ENCODE measurements around the gene STX8.

The STX8 gene

DNA sequence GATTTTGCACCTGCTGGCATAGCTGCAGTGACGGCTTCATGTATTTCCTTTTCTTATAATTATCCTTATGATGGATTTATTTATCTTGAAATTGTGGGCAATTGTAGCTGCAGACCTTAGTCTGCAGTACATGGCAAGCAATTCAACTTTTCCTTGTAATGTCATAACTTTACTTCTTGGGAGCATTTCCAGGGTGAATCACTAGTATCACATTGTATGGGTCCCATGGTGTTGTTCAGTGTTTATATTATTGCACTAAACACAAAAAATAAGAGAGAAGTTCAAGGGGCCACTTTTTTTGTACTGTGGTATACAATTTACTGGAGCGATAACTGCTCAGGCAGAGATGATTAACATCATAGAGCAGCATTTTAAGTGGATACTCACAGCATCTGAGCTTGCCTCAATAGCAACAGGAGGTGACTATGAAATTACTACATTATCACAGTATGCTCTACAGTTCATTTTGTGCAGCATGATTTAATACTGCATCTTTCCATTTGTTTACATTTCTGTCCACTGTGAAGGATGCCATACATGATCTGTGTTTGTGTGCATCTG, 169.5 kb downstream of the STX8 start:
- no peaks in the 10 kb centered on the region for H3K27me3 ChIP-seq (ENCODE audit: insufficient read depth, low read length)
- H3K4me1 ChIP-seq (ENCODE audit: control insufficient read depth in 1 of 2, insufficient read depth in 2 of 2, low read length in 2 of 2): peaks cover 0 to 8% of the 10 kb centered on the region in 2 experiments
- H3K4me2 ChIP-seq (ENCODE audit: low read length): no peak overlapping the region
- WGBS (ENCODE audit: extremely low coverage, insufficient coverage, insufficient read length): no CpG with 5 or more reads among the region's 2 CpGs
- no peak overlapping the region for H2BK12ac ChIP-seq (ENCODE audit: low read length)
- H2BK5ac ChIP-seq (ENCODE audit: low read depth, low read length, poor library complexity): no peak overlapping the region
- no peak overlapping the region for H2BK120ac ChIP-seq (ENCODE audit: insufficient read depth, low read length, poor library complexity)
- no peak overlapping the region for H3K4me3 ChIP-seq (ENCODE audit: low read depth, low read length)
- H2AK5ac ChIP-seq (ENCODE audit: low read length): no peak overlapping the region
- H3K4ac ChIP-seq (ENCODE audit: low read depth, low read length): no peak overlapping the region
- H3K9ac ChIP-seq (ENCODE audit: low read length): no peak overlapping the region
- H3K14ac ChIP-seq (ENCODE audit: low read length): no peak overlapping the region
- H3K36me3 ChIP-seq (ENCODE audit: control insufficient read depth in 1 of 2, insufficient read depth in 2 of 2, low read length in 2 of 2): no peaks in the 10 kb centered on the region
- no peak overlapping the region for H4K8ac ChIP-seq (ENCODE audit: low read depth, low read length)
- H4K12ac ChIP-seq (ENCODE audit: low read depth, low read length): no peak overlapping the region
- peaks cover 2% of the 10 kb centered on the region for H3K79me1 ChIP-seq (ENCODE audit: low read length)
- H3K18ac ChIP-seq (ENCODE audit: low read length): no peak overlapping the region
- H3K27ac ChIP-seq (ENCODE audit: low read depth, low read length): no peak overlapping the region
- no peak overlapping the region for H2AFZ ChIP-seq (ENCODE audit: insufficient read depth, low read length, poor library complexity)
- H3K23ac ChIP-seq (ENCODE audit: low read length): no peak overlapping the region
- no peak for DNase-seq
- H4K91ac ChIP-seq (ENCODE audit: low read depth, low read length): no peak overlapping the region
- no peaks in the 10 kb centered on the region for H3K9me3 ChIP-seq (ENCODE audit: insufficient read depth, low read depth, low read length)
- H3K79me2 ChIP-seq (ENCODE audit: control insufficient read depth, insufficient read depth, low read length, poor library complexity): no peaks in the 10 kb centered on the region

DNA sequence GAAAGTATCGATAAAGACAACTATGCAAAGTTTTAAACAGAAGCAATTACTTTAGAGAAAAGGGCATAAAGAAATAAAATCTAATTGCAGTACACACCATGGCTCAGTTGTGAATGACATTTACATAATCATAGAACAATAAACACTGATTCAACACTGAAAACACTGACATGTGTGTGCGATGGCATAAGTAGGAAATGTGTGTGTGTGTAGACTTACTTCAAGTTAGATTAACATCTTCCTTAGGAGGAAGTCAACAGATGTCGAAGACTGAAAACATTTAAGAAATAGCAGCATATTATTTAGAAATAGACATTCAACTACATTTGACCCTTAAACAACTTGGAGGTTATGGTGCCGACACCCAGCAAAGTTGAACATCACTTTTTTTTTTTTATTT, 172.4 kb downstream of the STX8 start:
- H3K79me1 ChIP-seq (ENCODE audit: low read length): peaks cover 2% of the 10 kb centered on the region
- H3K4me2 ChIP-seq (ENCODE audit: low read length): no peak overlapping the region
- no peak overlapping the region for H3K18ac ChIP-seq (ENCODE audit: low read length)
- H3K27me3 ChIP-seq (ENCODE audit: insufficient read depth, low read length): no peaks in the 10 kb centered on the region
- no peak overlapping the region for H3K27ac ChIP-seq (ENCODE audit: low read depth, low read length)
- H3K4me3 ChIP-seq (ENCODE audit: low read depth, low read length): no peak overlapping the region
- no peak for DNase-seq
- no peak overlapping the region for H2BK12ac ChIP-seq (ENCODE audit: low read length)
- no peak overlapping the region for H3K23ac ChIP-seq (ENCODE audit: low read length)
- no peak overlapping the region for H3K4ac ChIP-seq (ENCODE audit: low read depth, low read length)
- H4K8ac ChIP-seq (ENCODE audit: low read depth, low read length): no peak overlapping the region
- H3K36me3 ChIP-seq (ENCODE audit: control insufficient read depth in 1 of 2, insufficient read depth in 2 of 2, low read length in 2 of 2): no peaks in the 10 kb centered on the region
- H4K91ac ChIP-seq (ENCODE audit: low read depth, low read length): no peak overlapping the region
- no CpG with 5 or more reads among the region's 4 CpGs for WGBS (ENCODE audit: extremely low coverage, insufficient coverage, insufficient read length)
- H4K12ac ChIP-seq (ENCODE audit: low read depth, low read length): no peak overlapping the region
- H2BK5ac ChIP-seq (ENCODE audit: low read depth, low read length, poor library complexity): no peak overlapping the region
- no peaks in the 10 kb centered on the region for H3K4me1 ChIP-seq (ENCODE audit: control insufficient read depth in 1 of 2, insufficient read depth in 2 of 2, low read length in 2 of 2)
- H3K14ac ChIP-seq (ENCODE audit: low read length): no peak overlapping the region
- no peak overlapping the region for H2AK5ac ChIP-seq (ENCODE audit: low read length)
- no peak overlapping the region for H2AFZ ChIP-seq (ENCODE audit: insufficient read depth, low read length, poor library complexity)
- no peaks in the 10 kb centered on the region for H3K9me3 ChIP-seq (ENCODE audit: insufficient read depth, low read depth, low read length)
- H2BK120ac ChIP-seq (ENCODE audit: insufficient read depth, low read length, poor library complexity): no peak overlapping the region
- no peaks in the 10 kb centered on the region for H3K79me2 ChIP-seq (ENCODE audit: control insufficient read depth, insufficient read depth, low read length, poor library complexity)
- no peak overlapping the region for H3K9ac ChIP-seq (ENCODE audit: low read length)

DNA sequence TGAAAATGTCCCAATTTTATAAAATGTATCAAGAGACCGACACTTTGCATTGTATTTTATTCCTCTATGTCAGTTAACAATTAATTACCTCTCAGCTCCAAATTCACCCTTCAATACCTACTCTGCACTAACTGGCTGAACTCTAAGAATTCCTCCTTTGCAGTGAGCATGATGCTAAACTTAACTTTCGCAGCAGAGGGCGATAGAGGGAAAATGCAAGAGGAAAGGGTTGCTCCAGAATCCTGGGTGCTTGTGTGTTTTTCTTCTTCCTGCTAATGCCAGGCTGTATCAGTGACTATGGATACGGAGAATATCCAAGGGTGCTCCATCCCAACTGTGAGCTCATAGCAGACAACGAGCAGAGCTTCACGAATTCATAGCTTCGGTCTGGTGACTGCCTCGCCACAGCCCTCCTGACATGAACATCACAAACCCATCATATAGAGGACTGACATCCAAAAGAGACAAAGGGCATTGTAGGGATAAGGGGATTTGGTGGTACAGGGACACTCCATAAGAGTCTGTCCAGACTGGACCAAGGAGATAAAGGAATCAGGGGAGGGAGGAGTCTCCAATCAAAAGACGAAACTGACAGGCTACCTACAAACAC, 172.9 kb downstream of the STX8 start:
- Histone ChIP-seq H3K14ac (ENCODE audit: low read length) (no peak overlapping the region), H4K8ac (ENCODE audit: low read depth, low read length) (no peak overlapping the region), H2AK5ac (ENCODE audit: low read length) (no peak overlapping the region), H4K91ac (ENCODE audit: low read depth, low read length) (no peak overlapping the region), H3K9me3 (ENCODE audit: insufficient read depth, low read depth, low read length) (no peaks in the 10 kb centered on the region), H3K27me3 (ENCODE audit: insufficient read depth, low read length) (no peaks in the 10 kb centered on the region), H2BK120ac (ENCODE audit: insufficient read depth, low read length, poor library complexity) (peak overlapping the region; percentile 6), H3K4me3 (ENCODE audit: low read depth, low read length) (no peak overlapping the region), H3K4me2 (ENCODE audit: low read length) (no peak overlapping the region), H3K9ac (ENCODE audit: low read length) (no peak overlapping the region), H3K79me2 (ENCODE audit: control insufficient read depth, insufficient read depth, low read length, poor library complexity) (no peaks in the 10 kb centered on the region), H3K79me1 (ENCODE audit: low read length) (peaks cover 2% of the 10 kb centered on the region), H3K36me3 (ENCODE audit: control insufficient read depth in 1 of 2, insufficient read depth in 2 of 2, low read length in 2 of 2) (no peaks in the 10 kb centered on the region), H2AFZ (ENCODE audit: insufficient read depth, low read length, poor library complexity) (no peak overlapping the region), H4K12ac (ENCODE audit: low read depth, low read length) (no peak overlapping the region), H2BK5ac (ENCODE audit: low read depth, low read length, poor library complexity) (no peak overlapping the region), H3K23ac (ENCODE audit: low read length) (no peak overlapping the region), H2BK12ac (ENCODE audit: low read length) (peak overlapping the region; percentile 37), H3K18ac (ENCODE audit: low read length) (peak overlapping the region; percentile 43), H3K27ac (ENCODE audit: low read depth, low read length) (no peak overlapping the region), H3K4ac (ENCODE audit: low read depth, low read length) (no peak overlapping the region), H3K4me1 (ENCODE audit: control insufficient read depth in 1 of 2, insufficient read depth in 2 of 2, low read length in 2 of 2) (no peaks in the 10 kb centered on the region)
- peak; percentile 60 to 90 for DNase-seq
- WGBS (ENCODE audit: extremely low coverage, insufficient coverage, insufficient read length): no CpG with 5 or more reads among the region's 9 CpGs

DNA sequence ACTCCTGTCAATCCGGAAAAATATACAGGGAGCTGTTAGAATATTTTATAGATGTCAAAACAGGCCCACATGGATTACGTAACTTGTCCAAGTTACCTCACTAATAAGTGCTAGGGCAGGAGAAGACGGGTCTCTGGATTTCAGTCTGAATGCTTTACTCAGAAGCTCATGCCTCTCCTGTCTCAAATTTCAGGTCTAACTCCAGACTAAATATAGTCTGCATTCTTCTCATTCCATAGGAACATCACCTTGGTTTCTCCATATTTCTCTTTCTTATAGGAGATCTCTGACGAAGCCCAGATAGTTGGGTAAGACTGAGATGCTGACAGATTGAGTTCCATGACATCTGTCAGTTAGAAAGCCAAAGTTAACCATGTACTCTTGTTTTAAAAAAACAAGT, 174.2 kb downstream of the STX8 start:
- H2AK5ac ChIP-seq (ENCODE audit: low read length): no peak overlapping the region
- H3K14ac ChIP-seq (ENCODE audit: low read length): no peak overlapping the region
- H3K18ac ChIP-seq (ENCODE audit: low read length): no peak overlapping the region
- H2BK12ac ChIP-seq (ENCODE audit: low read length): no peak overlapping the region
- H3K4me1 ChIP-seq (ENCODE audit: control insufficient read depth in 1 of 2, insufficient read depth in 2 of 2, low read length in 2 of 2): no peaks in the 10 kb centered on the region
- H4K91ac ChIP-seq (ENCODE audit: low read depth, low read length): no peak overlapping the region
- no peak overlapping the region for H3K4ac ChIP-seq (ENCODE audit: low read depth, low read length)
- no peak overlapping the region for H3K23ac ChIP-seq (ENCODE audit: low read length)
- no peak overlapping the region for H3K4me2 ChIP-seq (ENCODE audit: low read length)
- H3K79me2 ChIP-seq (ENCODE audit: control insufficient read depth, insufficient read depth, low read length, poor library complexity): no peaks in the 10 kb centered on the region
- H2BK5ac ChIP-seq (ENCODE audit: low read depth, low read length, poor library complexity): no peak overlapping the region
- H3K9ac ChIP-seq (ENCODE audit: low read length): no peak overlapping the region
- H3K27ac ChIP-seq (ENCODE audit: low read depth, low read length): peak overlapping the region; percentile 97
- H4K8ac ChIP-seq (ENCODE audit: low read depth, low read length): no peak overlapping the region
- H3K79me1 ChIP-seq (ENCODE audit: low read length): peaks cover 2% of the 10 kb centered on the region
- no CpG with 5 or more reads among the region's 4 CpGs for WGBS (ENCODE audit: extremely low coverage, insufficient coverage, insufficient read length)
- peak; percentile 82 to 97 for DNase-seq
- no peaks in the 10 kb centered on the region for H3K36me3 ChIP-seq (ENCODE audit: control insufficient read depth in 1 of 2, insufficient read depth in 2 of 2, low read length in 2 of 2)
- no peak overlapping the region for H4K12ac ChIP-seq (ENCODE audit: low read depth, low read length)
- no peaks in the 10 kb centered on the region for H3K9me3 ChIP-seq (ENCODE audit: insufficient read depth, low read depth, low read length)
- no peaks in the 10 kb centered on the region for H3K27me3 ChIP-seq (ENCODE audit: insufficient read depth, low read length)
- H2BK120ac ChIP-seq (ENCODE audit: insufficient read depth, low read length, poor library complexity): no peak overlapping the region
- H3K4me3 ChIP-seq (ENCODE audit: low read depth, low read length): no peak overlapping the region
- no peak overlapping the region for H2AFZ ChIP-seq (ENCODE audit: insufficient read depth, low read length, poor library complexity)
